Loucy (cell line): ENCODE measurements around the gene PGC.

ENCODE experiments used
- H2AFZ ChIP-seq: fragments of 200-600 bp; sonication (generic); 2 replicates; pipeline ENCODE4 v1.6.0; 2016; ENCODE audit warnings: antibody characterized with exemption, mild to moderate bottlenecking, low read length, moderate library complexity
- H3F3A ChIP-seq: fragments of 200-600 bp; 2 replicates; pipeline ENCODE4 v1.6.0; 2016; ENCODE audit warnings: antibody characterized with exemption, low read depth, mild to moderate bottlenecking
- H3K27me3 ChIP-seq: fragments of 200-600 bp; sonication (generic); 2 replicates; pipeline ENCODE4 v1.6.1; 2014; ENCODE audit warnings: low read length, mild to moderate bottlenecking; ENCODE audit not compliant: insufficient read depth, poor library complexity, severe bottlenecking
- H3K36me3 ChIP-seq: fragments of 200-600 bp; sonication (generic); 2 replicates; pipeline ENCODE4 v1.6.1; 2016; ENCODE audit warnings: low read length; ENCODE audit not compliant: insufficient read depth
- H3K4me1 ChIP-seq: fragments of 200-600 bp; sonication (generic); 2 replicates; pipeline ENCODE4 v1.5.1; 2014; ENCODE audit warnings: low read length, mild to moderate bottlenecking; ENCODE audit not compliant: insufficient read depth, poor library complexity, severe bottlenecking
- H3K4me2 ChIP-seq: fragments of 200-600 bp; sonication (generic); 2 replicates; pipeline ENCODE4 v1.6.0; 2014; ENCODE audit warnings: antibody characterized with exemption, low read length, low read depth, mild to moderate bottlenecking; ENCODE audit not compliant: poor library complexity, severe bottlenecking
- H3K4me3 ChIP-seq: fragments of 200-600 bp; sonication (generic); 2 replicates; pipeline ENCODE4 v1.5.1; 2014; ENCODE audit warnings: low read length, mild to moderate bottlenecking, mixed read lengths; ENCODE audit not compliant: poor library complexity, severe bottlenecking
- H3K79me2 ChIP-seq: fragments of 200-600 bp; sonication (generic); 2 replicates; pipeline ENCODE4 v1.6.1; 2014; ENCODE audit warnings: low read length; ENCODE audit not compliant: insufficient read depth
- H3K9ac ChIP-seq: fragments of 200-600 bp; sonication (generic); 2 replicates; pipeline ENCODE4 v1.6.0; 2014; ENCODE audit warnings: mild to moderate bottlenecking, low read depth, low read length, moderate library complexity; ENCODE audit not compliant: poor library complexity, severe bottlenecking
- H3K9me2 ChIP-seq: fragments of 200-600 bp; sonication (generic); replicated peaks from 2 replicates; pipeline ENCODE4 v1.6.1; 2016; ENCODE audit warnings: low read depth, low read length, mixed read lengths
- H3K9me3 ChIP-seq: fragments of 200-600 bp; sonication (generic); 2 replicates; pipeline ENCODE4 v1.6.1; 2014; ENCODE audit warnings: mild to moderate bottlenecking, antibody characterized with exemption, low read length, low read depth; ENCODE audit not compliant: insufficient read depth
- H4K20me1 ChIP-seq: fragments of 200-600 bp; sonication (generic); 2 replicates; pipeline ENCODE4 v1.6.0; 2014; ENCODE audit warnings: antibody characterized with exemption, low read length, mild to moderate bottlenecking; ENCODE audit not compliant: insufficient read depth, poor library complexity, severe bottlenecking
- CTCF ChIP-seq: fragments of 200-600 bp; sonication (generic); conservative IDR thresholded peaks from 2 replicates; pipeline ENCODE4 v1.5.1; 2014; ENCODE audit warnings: mild to moderate bottlenecking, antibody characterized with exemption, low read length
- EZH2phosphoT487 ChIP-seq: fragments of 200-600 bp; IDR thresholded peaks from 2 replicates; pipeline ENCODE4 v1.6.1; 2018; ENCODE audit warnings: antibody characterized with exemption, mild to moderate bottlenecking, moderate library complexity, borderline replicate concordance

The PGC gene

DNA sequence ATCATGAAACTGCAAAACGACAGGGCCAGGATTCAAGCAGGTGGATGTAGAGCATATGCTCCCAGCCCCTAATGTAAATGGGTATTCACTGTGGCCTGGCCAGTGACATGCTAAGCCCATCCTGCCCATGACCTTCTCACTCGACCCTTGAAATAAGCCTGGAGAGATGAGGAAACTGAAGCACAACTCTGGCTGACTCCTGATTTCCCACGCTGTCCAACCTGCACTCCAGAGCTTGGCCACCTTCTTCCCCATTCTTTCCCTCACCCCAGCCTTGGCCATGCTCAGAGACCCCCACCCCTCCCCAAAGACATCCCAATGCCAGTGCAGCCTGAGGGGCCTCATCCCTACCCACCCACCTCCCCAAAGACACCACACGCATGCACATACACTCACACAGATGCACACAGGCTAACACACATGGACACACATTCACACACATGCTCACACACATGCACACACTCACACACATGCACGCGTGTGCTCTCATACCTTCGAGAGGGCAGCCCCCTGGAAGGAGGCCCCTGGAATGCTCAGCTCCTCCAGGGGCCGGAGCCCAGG, 24.1 kb downstream of the PGC start:
- Histone ChIP-seq H3K4me1 (peaks cover 31% of the 10 kb centered on the region), H3K9me2 (no peaks in the 10 kb centered on the region), H2AFZ (no peak overlapping the region)

GRCh38 chr6:41721414-41721813, 25.8 kb downstream of the PGC start:
- H3K9ac ChIP-seq: no peak overlapping the region
- H3K9me2 ChIP-seq: no peaks in the 10 kb centered on the region
- no peaks in the 10 kb centered on the region for H3F3A ChIP-seq
- no peaks in the 10 kb centered on the region for H3K36me3 ChIP-seq
- no peak overlapping the region for H3K4me2 ChIP-seq
- H4K20me1 ChIP-seq: no peaks in the 10 kb centered on the region
- no peak overlapping the region for H3K4me3 ChIP-seq
- H3K27me3 ChIP-seq: no peaks in the 10 kb centered on the region
- H2AFZ ChIP-seq: no peak overlapping the region
- H3K9me3 ChIP-seq: no peaks in the 10 kb centered on the region
- H3K79me2 ChIP-seq: no peaks in the 10 kb centered on the region
- no peak for TF ChIP-seq EZH2phosphoT487
- no peak for TF ChIP-seq CTCF
- H3K4me1 ChIP-seq: peaks cover 42% of the 10 kb centered on the region

More for the DNA sequence above, 24.1 kb downstream of the PGC start:
- no peak overlapping the region for H3K4me3 ChIP-seq
- no peaks in the 10 kb centered on the region for H3F3A ChIP-seq
- H3K9me3 ChIP-seq: no peaks in the 10 kb centered on the region
- no peaks in the 10 kb centered on the region for H3K27me3 ChIP-seq
- no peaks in the 10 kb centered on the region for H3K79me2 ChIP-seq
- H3K9ac ChIP-seq: no peak overlapping the region
- no peaks in the 10 kb centered on the region for H4K20me1 ChIP-seq
- peak overlapping the region; percentile 49 for H3K4me2 ChIP-seq
- TF ChIP-seq CTCF: no peak
- no peak for TF ChIP-seq EZH2phosphoT487
- no peaks in the 10 kb centered on the region for H3K36me3 ChIP-seq

DNA sequence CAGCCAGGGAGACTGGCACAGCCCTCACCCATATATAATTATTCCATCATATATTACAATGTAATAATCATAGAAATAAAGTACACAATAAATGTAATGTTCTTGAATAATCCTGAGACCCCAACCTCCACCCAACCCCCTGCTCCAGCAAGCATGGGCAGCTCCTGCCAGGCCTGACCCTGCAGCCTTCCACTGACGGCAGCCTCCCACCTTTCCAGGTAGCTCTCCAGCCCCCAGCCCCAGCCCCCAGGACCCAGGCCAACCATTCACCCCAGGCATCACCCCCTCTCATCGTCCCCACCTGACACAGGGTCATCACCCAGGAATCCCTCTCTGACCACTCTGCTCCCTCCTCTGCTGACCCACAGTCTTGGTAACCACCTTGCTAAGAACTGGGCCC, 26.4 kb downstream of the PGC start:
- Histone ChIP-seq H4K20me1 (no peaks in the 10 kb centered on the region), H3F3A (no peaks in the 10 kb centered on the region), H3K79me2 (no peaks in the 10 kb centered on the region), H3K4me3 (no peak overlapping the region), H3K9me2 (no peaks in the 10 kb centered on the region), H3K4me2 (no peak overlapping the region), H3K9me3 (no peaks in the 10 kb centered on the region), H3K4me1 (peaks cover 48% of the 10 kb centered on the region), H3K27me3 (no peaks in the 10 kb centered on the region), H2AFZ (no peak overlapping the region), H3K36me3 (no peaks in the 10 kb centered on the region), H3K9ac (no peak overlapping the region)
- TF ChIP-seq EZH2phosphoT487 (no peak), CTCF (no peak)
